Activated CD8-positive, alpha-beta T cell treated with anti-CD3 and anti-CD28 coated beads for 36 hours (primary cell): ENCODE results near the gene CNTROB. TPM values are rescaled to one million over a fixed set of nuclear protein-coding genes. Genes with fewer than 3 reads are reported as not detected.

Experiments
- ATAC-seq: fragments of 200-7000 bp; cut with Tn5 transposase; one replicate; pipeline ENCODE4 v1.10.0; 2021; ENCODE audit warnings: mild to moderate bottlenecking, moderate library complexity
- CTCF ChIA-PET: fragments of 350-600 bp; sonication (Branson Sonifier 250); formaldehyde crosslinking; loops from one replicate; lab custom pipeline; 2021; ENCODE audit warnings: antibody characterized with exemption; lab: Charles Lee
- POLR2A ChIA-PET: fragments of 350-600 bp; sonication (Branson Sonifier 250); formaldehyde crosslinking; loops from one replicate; lab custom pipeline; 2021; ENCODE audit warnings: antibody characterized with exemption; lab: Charles Lee
- DNase-seq: peaks from one replicate; pipeline ENCODE4 v3.0.0-alpha.2; 2020
- H3K27ac Mint-ChIP-seq: one replicate; pipeline ENCODE4 v1.8.0; 2021; ENCODE audit warnings: mild to moderate bottlenecking, mixed read lengths
- H3K27me3 Mint-ChIP-seq: one replicate; pipeline ENCODE4 v1.8.0; 2021; ENCODE audit warnings: mixed read lengths
- H3K36me3 Mint-ChIP-seq: one replicate; pipeline ENCODE4 v1.8.0; 2021; ENCODE audit warnings: low read depth, mixed read lengths
- H3K4me1 Mint-ChIP-seq: one replicate; pipeline ENCODE4 v1.8.0; 2021; ENCODE audit warnings: low read depth, mixed read lengths
- H3K4me3 Mint-ChIP-seq: one replicate; pipeline ENCODE4 v1.8.0; 2021; ENCODE audit warnings: mild to moderate bottlenecking, moderate library complexity, mixed read lengths
- H3K9me3 Mint-ChIP-seq: one replicate; pipeline ENCODE4 v1.8.0; 2021; ENCODE audit warnings: mixed read lengths
- CTCF ChIP-seq: fragments of 200-600 bp; IDR thresholded peaks from one replicate; pipeline ENCODE4 v1.8.0; 2022; ENCODE audit warnings: antibody characterized with exemption, mild to moderate bottlenecking
- intact Hi-C: fragments of 100-400 bp; cut with micrococcal nuclease; formaldehyde crosslinking; loops from one replicate; pipeline ENCODE4 v1.10.0; 2022
- total RNA-seq, 2 experiments: library from RNA; stranded (reverse); gene quantifications; one replicate each; pipeline ENCODE4 v1.2.3, GENCODE V29; 2021

The CNTROB gene
- total RNA-seq, 2 experiments from 2014 or later, result 48.4 to 54.1 TPM

GRCh38 chr17:7967751-7968150 lies 35.7 kb downstream of the CNTROB start:
- no peak overlapping the region for H3K27ac Mint-ChIP-seq
- ATAC-seq (no peak), DNase-seq (no peak)
- ChIA-PET POLR2A (no interaction called here), CTCF (interaction anchor here (0.9 kb wide), 1 partner anchor 21 kb away, joined by 3 read pairs; no protein-coding TSS in a partner anchor)
- TF ChIP-seq CTCF, result no peak
- H3K9me3 Mint-ChIP-seq, result no peaks in the 10 kb centered on the region
- H3K4me3 Mint-ChIP-seq, result no peak overlapping the region
- H3K4me1 Mint-ChIP-seq, result no peaks in the 10 kb centered on the region
- H3K36me3 Mint-ChIP-seq, result no peaks in the 10 kb centered on the region
- peaks cover 4% of the 10 kb centered on the region for H3K27me3 Mint-ChIP-seq
- intact Hi-C loops, result no loop called here

GRCh38 chr17:7969433-7969832 lies 37.4 kb downstream of the CNTROB start:
- CTCF ChIA-PET, result no interaction called here
- TF ChIP-seq CTCF, result no peak
- DNase-seq (no peak), ATAC-seq (no peak)
- Mint-ChIP-seq H3K27ac (no peak overlapping the region), H3K4me1 (no peaks in the 10 kb centered on the region), H3K27me3 (peaks cover 4% of the 10 kb centered on the region), H3K9me3 (peaks cover 2% of the 10 kb centered on the region), H3K4me3 (no peak overlapping the region), H3K36me3 (peaks cover 2% of the 10 kb centered on the region)
- intact Hi-C loops, result no loop called here
- POLR2A ChIA-PET, result no interaction called here

- intact Hi-C loops, result no loop called here
- Mint-ChIP-seq H3K4me1 (no peaks in the 10 kb centered on the region), H3K36me3 (peaks cover 9% of the 10 kb centered on the region), H3K27ac (no peak overlapping the region), H3K9me3 (peaks cover 14% of the 10 kb centered on the region), H3K4me3 (no peak overlapping the region), H3K27me3 (peaks cover 4% of the 10 kb centered on the region)
- TF ChIP-seq CTCF, result no peak
- DNase-seq, result no peak
- ChIA-PET CTCF (interaction anchor here (0.6 to 3.8 kb wide), 8 partner anchors 9 to 70 kb away, joined by 3 to 18 read pairs (median 4); no protein-coding TSS in a partner anchor), POLR2A (no interaction called here)
- ATAC-seq, result no peak
Observed at GRCh38 chr17:7971651-7972050, 39.6 kb downstream of the CNTROB start.

GRCh38 chr17:7972131-7972785 lies 40.3 kb downstream of the CNTROB start:
- ChIA-PET CTCF (interaction anchor here (0.6 to 3.8 kb wide), 9 partner anchors 10 to 265 kb away, joined by 3 to 18 read pairs (median 4); no protein-coding TSS in a partner anchor), POLR2A (interaction anchor here (1.4 kb wide), 1 partner anchor 18 kb away, joined by 3 read pairs; no protein-coding TSS in a partner anchor)
- ATAC-seq, result no peak
- H3K4me1 Mint-ChIP-seq, result no peaks in the 10 kb centered on the region
- H3K27me3 Mint-ChIP-seq, result peaks cover 4% of the 10 kb centered on the region
- DNase-seq, result no peak
- H3K4me3 Mint-ChIP-seq, result no peak overlapping the region
- intact Hi-C loops, result no loop called here
- peak; percentile 21 for TF ChIP-seq CTCF
- peaks cover 9% of the 10 kb centered on the region for H3K36me3 Mint-ChIP-seq
- no peak overlapping the region for H3K27ac Mint-ChIP-seq
- H3K9me3 Mint-ChIP-seq, result peaks cover 14% of the 10 kb centered on the region

- DNase-seq (no peak), ATAC-seq (no peak)
- TF ChIP-seq CTCF, result no peak
- H3K36me3 Mint-ChIP-seq, result peaks cover 9% of the 10 kb centered on the region
- H3K4me3 Mint-ChIP-seq, result no peak overlapping the region
- POLR2A ChIA-PET, result interaction anchor here (0.6 kb wide), 1 partner anchor 141 kb away, joined by 4 read pairs; no protein-coding TSS in a partner anchor
- peaks cover 14% of the 10 kb centered on the region for H3K9me3 Mint-ChIP-seq
- no peaks in the 10 kb centered on the region for H3K4me1 Mint-ChIP-seq
- CTCF ChIA-PET, result interaction anchor here (1.1 to 1.6 kb wide), 5 partner anchors 9 to 113 kb away, joined by 3 to 7 read pairs (median 3); no protein-coding TSS in a partner anchor
- intact Hi-C loops, result no loop called here
- peaks cover 4% of the 10 kb centered on the region for H3K27me3 Mint-ChIP-seq
- H3K27ac Mint-ChIP-seq, result no peak overlapping the region
Observed at GRCh38 chr17:7974638-7975131, 42.7 kb downstream of the CNTROB start.
